Measurements from ENCODE around the gene CELSR1.

CELSR1 gene

GRCh38 chr22:46372686-46373085 lies 164.7 kb downstream of the CELSR1 start:
- no peak for DNase-seq

GRCh38 chr22:46371623-46372226 lies 165.7 kb downstream of the CELSR1 start:
- DNase-seq = no peak

DNA sequence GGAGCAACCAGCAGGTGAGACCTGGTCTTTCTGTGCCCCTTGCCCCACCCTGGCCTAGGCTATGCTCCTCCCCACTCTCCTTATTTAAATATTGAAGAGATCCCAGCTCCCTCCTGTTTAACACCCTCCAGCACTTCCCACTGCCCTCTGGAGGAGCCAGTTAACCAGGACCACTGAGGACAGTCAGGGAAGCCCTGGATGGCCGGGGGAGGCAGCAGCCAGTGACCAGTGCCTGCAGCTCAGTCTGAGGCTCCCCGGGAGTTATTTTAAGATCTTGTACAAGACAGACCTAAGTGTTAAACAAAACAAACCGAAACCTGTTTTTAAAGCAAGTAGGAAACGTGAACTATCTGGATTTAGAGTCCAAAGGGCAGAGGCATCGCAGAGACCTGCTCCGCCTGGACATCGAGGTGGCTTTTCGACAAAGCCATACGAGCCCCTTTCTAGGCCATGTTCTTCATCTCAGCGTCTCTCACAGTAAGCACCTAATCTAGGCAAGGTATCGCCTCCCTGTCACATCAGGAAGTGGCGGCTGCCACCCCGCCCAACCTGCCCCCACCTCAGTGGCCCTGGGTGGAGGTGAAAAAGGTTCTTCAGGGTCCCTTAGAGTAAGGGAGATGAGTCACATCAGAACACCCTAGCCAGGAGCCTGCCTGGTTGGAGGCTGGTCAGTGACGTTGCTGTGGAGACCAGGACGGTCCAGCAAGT lies 166.7 kb downstream of the CELSR1 start:
- no peak for DNase-seq

DNA sequence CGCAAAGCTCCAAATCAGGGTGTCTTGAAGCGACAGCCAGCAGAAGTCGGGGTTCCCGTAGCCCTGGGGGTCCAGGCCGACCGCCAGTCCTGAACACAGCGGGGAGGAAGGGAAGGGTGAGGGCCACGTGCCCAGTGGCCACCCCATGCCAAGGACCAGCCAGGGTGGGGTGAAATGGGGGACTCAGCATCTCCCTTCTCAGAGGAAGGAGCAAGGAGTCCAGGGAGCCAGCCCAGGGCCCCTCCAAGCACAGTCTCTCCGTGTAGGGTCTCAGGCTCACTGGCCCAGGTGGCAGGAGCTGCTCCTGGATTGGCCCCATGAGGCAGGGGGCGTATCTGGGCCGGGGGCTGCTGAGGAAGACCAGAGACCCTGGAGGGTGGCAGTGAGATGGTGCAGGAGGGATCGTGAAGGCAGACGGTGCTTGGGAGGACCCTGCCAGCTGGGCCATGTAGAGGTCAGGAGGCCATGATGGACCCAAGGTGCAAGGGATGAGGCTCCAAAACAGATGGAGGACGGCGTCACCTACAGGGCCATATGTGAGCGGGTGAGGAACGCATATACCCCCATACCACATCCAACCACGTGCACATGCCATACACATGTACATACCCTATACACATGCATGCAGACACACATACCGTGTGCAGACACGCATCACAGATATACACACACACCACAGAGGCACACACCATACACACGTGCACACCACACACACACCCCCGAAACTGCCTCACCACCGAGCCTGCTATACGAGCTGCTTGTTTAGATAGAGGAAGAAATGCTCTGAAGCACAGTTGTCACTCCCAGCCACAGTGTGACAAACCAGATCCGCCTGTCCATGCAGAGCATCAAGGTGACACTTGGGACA lies 167.5 kb downstream of the CELSR1 start:
- DNase-seq = no peak

DNA sequence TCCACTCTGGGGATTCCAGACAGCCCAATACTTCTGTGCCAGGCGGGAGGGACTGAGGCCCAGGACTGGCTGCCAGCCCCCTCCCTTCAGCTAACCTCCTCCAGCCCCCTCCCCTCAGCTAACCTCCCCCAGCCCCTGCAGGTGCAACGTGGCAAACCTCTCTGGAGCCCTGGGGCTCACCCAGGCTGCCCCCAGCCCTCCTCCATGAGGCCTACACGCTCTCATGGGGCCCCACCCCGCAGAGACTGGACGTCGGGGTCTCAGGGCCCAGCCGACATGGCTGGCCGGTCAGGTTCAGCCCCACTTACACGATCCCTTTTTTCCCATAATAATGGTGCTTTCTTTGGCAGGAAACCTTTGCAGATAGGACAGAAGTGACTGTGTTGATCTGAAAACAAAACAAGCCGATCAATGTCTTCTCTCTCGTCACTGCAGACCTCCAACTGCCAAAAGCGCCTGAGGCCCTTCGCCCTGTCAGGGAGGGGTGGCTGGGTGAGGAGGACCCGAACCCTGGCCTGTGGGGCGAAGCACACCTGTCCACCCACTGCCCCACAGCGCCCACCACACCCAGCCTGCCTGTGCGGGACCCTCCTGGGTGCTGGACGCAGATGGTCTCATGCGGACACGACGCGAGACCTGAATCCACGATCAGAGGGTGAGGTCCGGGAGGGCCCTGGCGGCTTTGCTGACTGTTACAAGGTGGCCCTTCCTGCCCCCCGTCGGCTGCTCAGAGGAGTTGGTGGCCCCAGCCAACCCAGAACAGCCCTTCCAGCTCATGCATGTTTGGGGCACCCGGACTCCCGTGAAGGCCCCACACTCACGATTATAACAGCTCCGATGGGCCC lies 168.3 kb downstream of the CELSR1 start:
- no peak for DNase-seq

- no peak for DNase-seq
These were observed 169.0 kb downstream of the CELSR1 start for GRCh38 chr22:46368422-46368821.

GRCh38 chr22:46367707-46368191 lies 169.7 kb downstream of the CELSR1 start:
- DNase-seq = peak; percentile 23

DNA sequence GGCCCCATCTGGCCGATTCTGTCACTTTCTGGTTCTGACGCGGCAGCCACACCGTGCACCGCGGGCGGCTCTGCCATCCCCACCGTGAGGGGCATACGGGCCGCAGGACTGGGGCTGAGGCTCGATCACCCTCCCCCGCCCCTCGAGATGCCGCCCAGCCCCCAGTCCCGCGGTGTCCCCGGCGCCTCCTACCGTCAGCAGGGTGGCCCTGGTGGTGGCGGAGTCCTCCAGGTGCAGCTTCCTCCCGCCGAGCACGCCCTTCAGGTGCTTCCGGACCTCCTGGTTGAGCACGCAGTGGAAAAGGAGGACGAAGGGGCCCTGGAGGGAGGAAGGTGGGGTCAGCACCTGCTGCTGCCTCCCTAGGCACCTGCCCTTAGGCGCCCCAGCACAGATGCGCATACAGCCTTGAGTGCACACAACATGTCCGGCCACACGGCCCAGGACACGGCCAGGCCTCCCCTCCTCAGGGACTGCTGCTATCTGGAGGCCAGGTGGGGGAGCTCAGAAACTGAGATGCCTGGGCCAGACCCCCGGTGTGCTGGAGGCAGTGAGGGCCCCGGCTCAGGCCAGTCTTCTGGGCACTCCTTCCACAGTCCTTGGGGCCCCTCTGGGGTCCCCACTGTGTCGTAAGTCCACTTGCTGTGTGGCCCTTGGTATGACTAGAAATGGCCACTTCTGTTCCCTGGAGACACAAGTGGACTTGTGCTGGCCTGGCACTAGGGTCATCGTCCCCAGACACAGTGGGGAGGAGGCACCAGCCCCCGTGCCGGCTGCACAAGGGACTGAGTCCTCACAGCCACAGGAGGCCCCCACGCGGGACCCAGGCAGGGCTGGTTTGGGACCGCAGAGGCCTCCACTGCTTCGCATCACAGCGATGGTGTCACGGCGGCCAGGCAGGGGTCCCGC lies 170.4 kb downstream of the CELSR1 start:
- DNase-seq = no peak

DNA sequence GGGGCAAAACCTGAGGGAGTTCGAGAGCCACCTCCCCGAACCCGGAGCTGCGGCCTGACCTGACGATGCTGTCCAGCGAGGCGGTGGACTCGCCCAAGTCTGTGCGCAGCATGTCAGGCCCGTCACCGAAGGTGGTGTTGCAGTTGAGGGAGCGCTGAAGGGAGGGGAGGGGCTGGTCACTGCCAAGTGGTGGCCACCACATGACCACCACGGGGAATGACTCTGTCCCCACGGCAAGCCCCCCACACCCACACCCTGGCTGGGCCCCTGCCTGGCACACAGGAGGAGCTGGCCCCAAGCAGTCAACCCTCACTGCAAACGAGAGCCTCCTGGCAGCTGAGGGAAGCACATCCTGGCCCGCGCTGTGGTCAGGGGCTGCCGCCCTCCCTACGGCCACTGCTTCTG lies 171.1 kb downstream of the CELSR1 start:
- DNase-seq = no peak

DNA sequence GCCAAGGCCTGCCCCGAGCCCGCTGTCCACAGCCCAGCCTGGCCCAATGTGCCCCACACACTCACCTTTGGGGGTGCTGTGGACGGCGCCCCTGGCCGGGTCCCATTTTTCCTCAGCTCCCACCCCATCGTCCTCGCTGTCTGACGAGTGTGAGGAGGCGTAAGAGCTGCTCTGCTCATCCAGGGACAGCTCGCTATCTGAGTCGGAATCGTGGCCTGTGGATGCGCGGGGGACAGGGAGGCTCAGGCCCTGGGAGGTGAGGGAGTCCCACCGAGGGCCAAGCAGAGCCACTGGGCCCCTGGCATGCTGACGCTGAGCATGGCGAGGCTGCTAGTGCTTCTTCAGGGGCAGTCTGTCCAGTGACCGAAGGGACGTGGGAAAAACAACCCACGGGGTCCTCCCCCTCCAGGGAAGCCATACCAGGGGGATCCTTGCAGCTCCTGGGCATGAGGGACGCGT lies 172.2 kb downstream of the CELSR1 start:
- no peak for DNase-seq

DNA sequence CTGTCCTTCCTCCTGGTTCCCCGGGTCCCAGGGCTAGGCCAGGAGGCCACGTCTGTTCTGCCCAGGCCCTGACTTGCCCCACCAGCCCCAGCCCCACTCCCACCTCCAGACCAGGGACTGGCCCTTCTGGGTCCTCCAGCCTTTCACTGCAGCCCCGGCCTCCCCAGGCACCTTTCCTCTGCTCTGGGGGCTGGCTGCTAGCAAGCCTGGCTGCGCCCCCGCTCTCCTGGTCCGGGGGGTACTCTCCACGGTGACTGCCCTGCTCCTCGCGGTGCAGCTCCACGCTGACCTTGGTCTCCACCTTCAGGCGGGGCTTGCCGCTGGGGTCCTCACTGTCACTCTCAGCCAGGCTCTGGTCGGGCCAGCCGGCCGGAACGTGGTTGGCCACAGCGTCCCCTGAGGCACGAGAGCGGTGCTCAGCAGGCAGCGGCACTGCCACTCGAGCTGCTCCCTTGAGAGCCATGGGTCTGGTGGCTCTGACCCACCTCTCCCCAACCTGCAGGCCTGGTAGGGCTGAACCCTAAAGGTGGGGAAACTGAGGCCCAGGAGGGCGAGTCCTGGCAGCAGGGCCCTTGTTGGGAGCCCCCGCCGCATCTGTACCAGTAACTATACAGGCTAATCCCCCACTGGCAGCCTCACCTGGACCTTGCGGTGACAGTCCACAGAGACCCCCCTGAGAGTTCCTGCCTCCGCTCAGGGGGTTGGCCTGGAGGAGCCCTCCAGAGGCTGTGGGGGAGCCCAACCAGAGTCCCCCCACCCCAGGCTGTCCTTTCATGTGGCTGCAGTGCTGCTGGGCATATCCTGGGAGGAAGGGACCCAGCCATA lies 172.9 kb downstream of the CELSR1 start:
- DNase-seq = no peak

- no peak for DNase-seq
These were observed 173.7 kb downstream of the CELSR1 start for GRCh38 chr22:46363611-46364321.

DNA sequence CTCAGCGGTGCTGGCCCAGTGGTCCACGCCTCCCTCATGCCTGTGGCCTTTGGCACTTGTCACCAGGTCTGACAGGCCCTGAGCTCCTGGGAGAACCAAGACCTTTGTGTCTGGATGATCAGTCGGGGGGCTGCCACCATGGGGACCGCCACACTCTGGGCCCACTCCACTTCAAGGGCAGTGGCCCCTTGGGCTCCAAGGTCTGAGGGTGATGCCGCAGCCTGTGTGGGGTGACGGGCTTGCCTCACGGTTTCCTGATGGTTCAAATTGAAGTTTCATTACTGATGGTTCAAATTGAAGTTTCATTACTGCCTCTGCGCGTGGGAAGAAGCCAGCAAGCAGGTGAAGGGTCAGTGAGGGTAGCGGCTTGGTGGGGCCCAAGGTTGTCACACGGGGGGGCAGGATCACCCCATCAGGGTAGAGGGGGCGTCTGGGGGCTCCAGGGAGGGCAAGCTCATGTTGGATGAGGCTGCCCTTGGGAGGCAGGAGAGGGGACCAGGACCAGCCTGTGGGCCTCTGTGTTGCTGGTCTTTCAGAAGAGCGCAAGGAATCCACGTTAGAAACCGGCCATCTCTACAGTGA lies 174.4 kb downstream of the CELSR1 start:
- DNase-seq = no peak

GRCh38 chr22:46362203-46362933 lies 175.1 kb downstream of the CELSR1 start:
- DNase-seq = no peak

DNA sequence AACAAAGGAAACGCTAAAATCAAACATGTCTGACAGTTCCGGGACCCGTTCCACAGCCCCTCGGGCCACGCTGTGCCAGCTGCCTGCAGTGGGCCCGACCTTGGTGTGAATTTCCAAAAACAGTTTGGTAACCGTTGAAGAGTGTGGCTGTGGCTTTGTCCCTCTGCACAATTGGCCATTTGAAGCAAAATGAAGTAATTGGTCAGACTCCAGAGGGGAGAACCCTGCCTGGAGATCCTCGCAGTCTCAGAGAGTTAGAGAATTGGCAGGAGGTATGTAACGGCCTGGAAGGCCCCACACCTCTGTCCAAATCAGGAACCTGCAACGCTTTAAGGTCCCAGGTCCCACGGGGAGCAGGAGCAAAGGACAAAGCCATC lies 175.6 kb downstream of the CELSR1 start:
- DNase-seq = no peak

GRCh38 chr22:46360891-46361290 lies 176.5 kb downstream of the CELSR1 start:
- DNase-seq = no peak

DNA sequence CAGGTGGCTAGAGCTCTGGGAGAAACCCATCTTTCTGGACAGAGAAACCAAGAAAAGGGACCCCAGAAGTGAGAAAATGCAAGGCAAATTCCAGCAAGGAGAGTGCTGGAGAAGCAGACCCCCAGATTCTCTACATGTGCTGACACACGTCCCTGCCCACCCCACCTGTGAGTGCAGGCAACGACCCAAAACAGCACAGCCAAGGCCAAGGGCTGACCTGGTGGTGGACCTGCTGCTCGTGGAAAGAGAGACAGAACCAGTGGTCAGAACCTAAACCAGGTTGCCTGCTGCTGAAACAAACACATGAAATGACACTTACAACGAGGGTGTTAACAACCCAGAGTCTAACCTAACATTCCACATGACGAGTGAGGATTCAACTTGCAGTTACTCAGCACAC lies 177.3 kb downstream of the CELSR1 start:
- DNase-seq = no peak

GRCh38 chr22:46359362-46359761 lies 178.1 kb downstream of the CELSR1 start:
- no peak for DNase-seq

GRCh38 chr22:46358766-46359165 lies 178.7 kb downstream of the CELSR1 start:
- no peak for DNase-seq
